Stomach (tissue), 4 donors: Measurements from ENCODE around the gene DLG2.

ENCODE experiments used
- CTCF ChIP-seq, 7 experiments: fragments of 450-650 bp in 4 of 7; fragments of 200-600 bp in 3 of 7; sonication (generic) in 3 of 7; IDR thresholded peaks; one replicate each; pipeline ENCODE4 v1.5.1; 2016 to 2019; ENCODE audit warnings: antibody characterized with exemption in 7 of 7, control low read depth in 2 of 7, mild to moderate bottlenecking in 1 of 7
- EP300 ChIP-seq: sonication (generic); formaldehyde crosslinking; IDR thresholded peaks from one replicate; pipeline ENCODE4 v1.6.1; 2017; ENCODE audit warnings: antibody characterized with exemption
- POLR2A ChIP-seq, 4 donors: fragments of 450-650 bp; IDR thresholded peaks; one replicate each; pipeline ENCODE4 v1.6.1; 2016; ENCODE audit warnings: antibody characterized with exemption in 4 of 4, control low read depth in 2 of 4, mild to moderate bottlenecking in 1 of 4, moderate library complexity in 1 of 4
- POLR2AphosphoS5 ChIP-seq, 3 donors: sonication (generic); formaldehyde crosslinking; IDR thresholded peaks; one replicate each; pipeline ENCODE4 v1.6.1; 2016; ENCODE audit warnings: antibody characterized with exemption in 3 of 3

DNA sequence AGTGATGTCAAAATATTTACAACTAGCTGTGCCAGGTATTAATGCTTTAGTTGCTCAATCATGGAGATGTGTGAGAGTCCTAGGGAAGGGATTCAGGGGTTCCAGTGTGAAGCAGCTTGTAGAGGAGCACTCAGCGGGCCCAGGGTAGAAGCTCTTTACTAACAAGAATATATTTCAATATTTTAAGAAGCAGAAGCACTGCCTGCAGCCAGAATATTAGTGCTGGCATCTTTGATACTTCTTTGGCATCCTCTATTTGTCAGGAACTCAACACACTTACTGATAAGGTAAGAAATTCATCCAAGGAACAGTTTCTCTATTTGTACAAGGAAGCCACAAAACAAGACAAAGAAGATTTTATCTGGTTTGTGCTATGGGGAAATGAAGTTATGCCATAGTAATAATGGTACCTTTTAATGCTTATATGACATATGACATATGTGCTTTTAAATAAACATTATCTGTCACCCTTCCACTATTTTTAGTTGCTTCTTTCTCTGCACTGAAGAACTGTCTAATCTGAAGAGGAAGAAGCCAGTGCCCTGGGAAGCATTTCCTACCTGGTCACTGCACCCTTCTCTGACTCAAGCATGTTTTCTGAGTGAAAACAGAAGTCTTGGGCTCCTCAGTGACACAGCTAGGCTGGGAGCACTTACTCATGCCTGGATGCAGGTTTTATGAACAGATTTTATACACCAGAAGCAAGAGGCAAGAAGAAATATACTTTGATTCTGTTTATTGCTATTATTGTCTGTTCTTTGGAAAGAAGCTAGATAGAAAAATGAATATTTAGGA is 1952.8 kb downstream of the DLG2 start:
- no peak for TF ChIP-seq POLR2AphosphoS5 (IDR thresholded peaks at IDR 0.05)
- no peak for TF ChIP-seq CTCF (IDR thresholded peaks at IDR 0.05)
- TF ChIP-seq POLR2A (IDR thresholded peaks at IDR 0.05): no peak
- TF ChIP-seq EP300: no peak
